Loucy (cell line): ENCODE measurements around the gene NXPE4.

ENCODE experiments used
- H2AFZ ChIP-seq: fragments of 200-600 bp; sonication (generic); 2 replicates; pipeline ENCODE4 v1.6.0; 2016; ENCODE audit warnings: antibody characterized with exemption, mild to moderate bottlenecking, low read length, moderate library complexity
- H3F3A ChIP-seq: fragments of 200-600 bp; 2 replicates; pipeline ENCODE4 v1.6.0; 2016; ENCODE audit warnings: antibody characterized with exemption, low read depth, mild to moderate bottlenecking
- H3K27me3 ChIP-seq: fragments of 200-600 bp; sonication (generic); 2 replicates; pipeline ENCODE4 v1.6.1; 2014; ENCODE audit warnings: low read length, mild to moderate bottlenecking; ENCODE audit not compliant: insufficient read depth, poor library complexity, severe bottlenecking
- H3K36me3 ChIP-seq: fragments of 200-600 bp; sonication (generic); 2 replicates; pipeline ENCODE4 v1.6.1; 2016; ENCODE audit warnings: low read length; ENCODE audit not compliant: insufficient read depth
- H3K4me1 ChIP-seq: fragments of 200-600 bp; sonication (generic); 2 replicates; pipeline ENCODE4 v1.5.1; 2014; ENCODE audit warnings: low read length, mild to moderate bottlenecking; ENCODE audit not compliant: insufficient read depth, poor library complexity, severe bottlenecking
- H3K4me2 ChIP-seq: fragments of 200-600 bp; sonication (generic); 2 replicates; pipeline ENCODE4 v1.6.0; 2014; ENCODE audit warnings: antibody characterized with exemption, low read length, low read depth, mild to moderate bottlenecking; ENCODE audit not compliant: poor library complexity, severe bottlenecking
- H3K4me3 ChIP-seq: fragments of 200-600 bp; sonication (generic); 2 replicates; pipeline ENCODE4 v1.5.1; 2014; ENCODE audit warnings: low read length, mild to moderate bottlenecking, mixed read lengths; ENCODE audit not compliant: poor library complexity, severe bottlenecking
- H3K79me2 ChIP-seq: fragments of 200-600 bp; sonication (generic); 2 replicates; pipeline ENCODE4 v1.6.1; 2014; ENCODE audit warnings: low read length; ENCODE audit not compliant: insufficient read depth
- H3K9ac ChIP-seq: fragments of 200-600 bp; sonication (generic); 2 replicates; pipeline ENCODE4 v1.6.0; 2014; ENCODE audit warnings: mild to moderate bottlenecking, low read depth, low read length, moderate library complexity; ENCODE audit not compliant: poor library complexity, severe bottlenecking
- H3K9me2 ChIP-seq: fragments of 200-600 bp; sonication (generic); replicated peaks from 2 replicates; pipeline ENCODE4 v1.6.1; 2016; ENCODE audit warnings: low read depth, low read length, mixed read lengths
- H3K9me3 ChIP-seq: fragments of 200-600 bp; sonication (generic); 2 replicates; pipeline ENCODE4 v1.6.1; 2014; ENCODE audit warnings: mild to moderate bottlenecking, antibody characterized with exemption, low read length, low read depth; ENCODE audit not compliant: insufficient read depth
- H4K20me1 ChIP-seq: fragments of 200-600 bp; sonication (generic); 2 replicates; pipeline ENCODE4 v1.6.0; 2014; ENCODE audit warnings: antibody characterized with exemption, low read length, mild to moderate bottlenecking; ENCODE audit not compliant: insufficient read depth, poor library complexity, severe bottlenecking
- CTCF ChIP-seq: fragments of 200-600 bp; sonication (generic); conservative IDR thresholded peaks from 2 replicates; pipeline ENCODE4 v1.5.1; 2014; ENCODE audit warnings: mild to moderate bottlenecking, antibody characterized with exemption, low read length
- EZH2phosphoT487 ChIP-seq: fragments of 200-600 bp; IDR thresholded peaks from 2 replicates; pipeline ENCODE4 v1.6.1; 2018; ENCODE audit warnings: antibody characterized with exemption, mild to moderate bottlenecking, moderate library complexity, borderline replicate concordance

The NXPE4 gene

GRCh38 chr11:114624455-114625207 is 29.0 kb upstream of the NXPE4 start:
- no peak overlapping the region for H3K4me2 ChIP-seq
- no peak overlapping the region for H2AFZ ChIP-seq
- peaks cover 11% of the 10 kb centered on the region; the same call in 1 of the 2 replicates for H3K9me3 ChIP-seq
- H4K20me1 ChIP-seq = no peaks in the 10 kb centered on the region
- H3K4me1 ChIP-seq = no peaks in the 10 kb centered on the region
- H3F3A ChIP-seq = no peaks in the 10 kb centered on the region
- no peaks in the 10 kb centered on the region for H3K36me3 ChIP-seq
- no peak overlapping the region for H3K4me3 ChIP-seq
- H3K9me2 ChIP-seq = no peaks in the 10 kb centered on the region
- TF ChIP-seq CTCF (no peak), EZH2phosphoT487 (no peak)
- no peak overlapping the region for H3K9ac ChIP-seq
- no peaks in the 10 kb centered on the region for H3K27me3 ChIP-seq
- H3K79me2 ChIP-seq = no peaks in the 10 kb centered on the region

- Histone ChIP-seq H3K9ac (no peak overlapping the region), H3K4me2 (no peak overlapping the region), H3K79me2 (no peaks in the 10 kb centered on the region), H3K27me3 (no peaks in the 10 kb centered on the region), H3K36me3 (no peaks in the 10 kb centered on the region), H2AFZ (no peak overlapping the region), H3K4me3 (no peak overlapping the region), H4K20me1 (no peaks in the 10 kb centered on the region), H3F3A (no peaks in the 10 kb centered on the region), H3K4me1 (no peaks in the 10 kb centered on the region), H3K9me3 (peaks cover 13% of the 10 kb centered on the region; the same call in 1 of the 2 replicates), H3K9me2 (no peaks in the 10 kb centered on the region)
- TF ChIP-seq CTCF (no peak), EZH2phosphoT487 (no peak)
These were observed 28.1 kb upstream of the NXPE4 start for GRCh38 chr11:114623720-114624119.

GRCh38 chr11:114622858-114623257 is 27.3 kb upstream of the NXPE4 start:
- Histone ChIP-seq H2AFZ (no peak overlapping the region), H3K9ac (no peak overlapping the region), H3F3A (no peaks in the 10 kb centered on the region), H3K4me2 (no peak overlapping the region), H3K36me3 (no peaks in the 10 kb centered on the region), H3K27me3 (no peaks in the 10 kb centered on the region), H3K9me3 (peaks cover 13% of the 10 kb centered on the region; the same call in 1 of the 2 replicates), H3K4me3 (no peak overlapping the region), H3K4me1 (no peaks in the 10 kb centered on the region), H4K20me1 (no peaks in the 10 kb centered on the region), H3K79me2 (no peaks in the 10 kb centered on the region), H3K9me2 (no peaks in the 10 kb centered on the region)
- no peak for TF ChIP-seq EZH2phosphoT487
- no peak for TF ChIP-seq CTCF
